Measurements from ENCODE around the gene KIAA1671. TPM values are rescaled to one million over a fixed set of nuclear protein-coding genes. Genes with fewer than 3 reads are reported as not detected.

The KIAA1671 gene
- total RNA-seq = 25.1 and 35.9 TPM in 2 replicates

GRCh38 chr22:24951942-24952836 is at the start of gene KIAA1671:
TSS of gene KIAA1671 (plus strand) at chr22:24952716. CDS start at chr22:25028000, 75,284 bp downstream.

GRCh38 chr22:25199731-25200520 is 247.4 kb downstream of the KIAA1671 start, which contains the start of gene CRYBB3:
TSS of gene CRYBB3 (plus strand) at chr22:25199858. CDS start at chr22:25201397, 1,539 bp downstream.

DNA sequence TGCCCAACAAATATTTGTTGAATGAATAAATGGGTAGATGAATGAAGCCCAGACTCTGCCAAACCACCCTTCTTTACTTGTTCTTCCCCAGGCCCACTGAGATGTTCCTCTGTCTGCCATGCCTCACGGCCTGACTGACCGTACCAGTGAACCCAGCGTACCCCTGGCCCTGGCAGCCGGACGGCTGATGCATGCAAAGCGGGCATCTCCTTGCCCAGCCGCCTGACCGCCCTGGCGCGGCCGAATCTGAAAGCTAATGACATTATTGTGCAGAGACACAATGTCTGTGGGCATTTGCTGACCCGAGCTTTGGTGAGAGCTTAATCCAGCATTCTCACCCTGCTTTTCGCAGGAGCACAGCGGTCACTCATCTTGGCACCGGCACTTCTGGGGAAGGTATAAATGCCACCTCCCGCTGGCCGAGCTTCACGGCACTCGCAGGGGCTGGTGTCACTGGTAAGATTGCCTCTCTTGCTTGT is 266.7 kb downstream of the KIAA1671 start, which contains the start of gene CRYBB2:
Gene CRYBB2 (plus strand): TSS at position 429 of the 479 bp plus-strand sequence. CDS start 1,791 bp downstream, outside the sequence.

Other genes starting within 250 kb of the KIAA1671 start
- gene PIWIL3, start 178.0 kb upstream of the KIAA1671 start, total RNA-seq = not detected in 2 replicates
- 0.16 and 0.88 TPM in 2 replicates for gene SGSM1, start 146.5 kb upstream of the KIAA1671 start, total RNA-seq
- not detected in 2 replicates for gene LHFPL7, start 6.0 kb upstream of the KIAA1671 start, total RNA-seq
- gene CRYBB3, start 247.1 kb downstream of the KIAA1671 start, total RNA-seq = not detected in 2 replicates